Calu3 (cell line): ENCODE results near the gene LCN1. TPM values are rescaled to one million over a fixed set of nuclear protein-coding genes. Genes with fewer than 3 reads are reported as not detected.

Source experiments
- BruUV-seq: library from RNA; stranded (reverse); fragments of 400-500 nt; replicated peaks from 2 replicates; lab custom pipeline; 2021; lab: Mats Ljungman, UMichigan
- CTCF ChIA-PET: fragments of 300-600 bp; sonication (Branson Sonifier 250); formaldehyde crosslinking; loops from one replicate; lab custom pipeline; 2022; ENCODE audit warnings: antibody characterized with exemption; lab: Charles Lee
- DNase-seq: peaks from one replicate; pipeline ENCODE4 v3.0.0; 2022
- H3K27ac Mint-ChIP-seq: one replicate; pipeline ENCODE4 v1.8.0; 2022; ENCODE audit warnings: mixed read lengths; ENCODE audit not compliant: unreplicated experiment
- H3K27me3 Mint-ChIP-seq: one replicate; pipeline ENCODE4 v1.8.0; 2022; ENCODE audit warnings: mixed read lengths; ENCODE audit not compliant: unreplicated experiment
- H3K36me3 Mint-ChIP-seq: one replicate; pipeline ENCODE4 v1.8.0; 2022; ENCODE audit warnings: mild to moderate bottlenecking, moderate library complexity, mixed read lengths; ENCODE audit not compliant: insufficient read depth, unreplicated experiment
- H3K4me1 Mint-ChIP-seq: one replicate; pipeline ENCODE4 v1.8.0; 2022; ENCODE audit warnings: mild to moderate bottlenecking, low read depth, mixed read lengths; ENCODE audit not compliant: unreplicated experiment
- H3K4me3 Mint-ChIP-seq: one replicate; pipeline ENCODE4 v1.8.0; 2022; ENCODE audit warnings: mild to moderate bottlenecking, low read depth, moderate library complexity, mixed read lengths; ENCODE audit not compliant: unreplicated experiment
- H3K9me3 Mint-ChIP-seq: one replicate; pipeline ENCODE4 v1.8.0; 2022; ENCODE audit warnings: low read depth, mixed read lengths; ENCODE audit not compliant: unreplicated experiment
- CTCF ChIP-seq: fragments of 200-600 bp; IDR thresholded peaks from one replicate; pipeline ENCODE4 v1.8.0; 2022; ENCODE audit warnings: antibody characterized with exemption; ENCODE audit not compliant: unreplicated experiment
- intact Hi-C: fragments of 100-400 bp; cut with micrococcal nuclease; formaldehyde crosslinking; loops from one replicate; pipeline ENCODE4 v1.10.0; 2022; ENCODE audit not compliant: unreplicated experiment
- total RNA-seq: library from RNA; stranded (reverse); gene quantifications from 2 replicates; pipeline ENCODE4 v1.2.3, GENCODE V29; 2022

Gene LCN1
- total RNA-seq, 1 experiment from 2014 or later = not detected

- DNase-seq = peak; percentile 42
- Mint-ChIP-seq H3K4me1 (no peaks in the 10 kb centered on the region), H3K27me3 (no peaks in the 10 kb centered on the region), H3K36me3 (peaks cover 35% of the 10 kb centered on the region), H3K9me3 (no peaks in the 10 kb centered on the region), H3K4me3 (peak overlapping the region; percentile 64), H3K27ac (no peak overlapping the region)
- CTCF ChIA-PET = interaction anchor here (0.6 to 1.0 kb wide), 2 partner anchors 13 to 39 kb away, joined by 4 to 5 read pairs; no protein-coding TSS in a partner anchor
- no TSS peak for BruUV-seq
- TF ChIP-seq CTCF = no peak
- intact Hi-C loops = no loop called here
These were observed 40.9 kb upstream of the LCN1 start for GRCh38 chr9:135480071-135480939.

GRCh38 chr9:135480940-135481310, 40.3 kb upstream of the LCN1 start:
- H3K36me3 Mint-ChIP-seq = peaks cover 37% of the 10 kb centered on the region
- H3K4me3 Mint-ChIP-seq = peak overlapping the region; percentile 64
- no peaks in the 10 kb centered on the region for H3K27me3 Mint-ChIP-seq
- intact Hi-C loops = no loop called here
- no TSS peak for BruUV-seq
- CTCF ChIA-PET = interaction anchor here (0.6 to 1.0 kb wide), 2 partner anchors 13 to 40 kb away, joined by 4 to 5 read pairs; no protein-coding TSS in a partner anchor
- no peak for DNase-seq
- H3K27ac Mint-ChIP-seq = no peak overlapping the region
- TF ChIP-seq CTCF = no peak
- H3K4me1 Mint-ChIP-seq = no peaks in the 10 kb centered on the region
- H3K9me3 Mint-ChIP-seq = no peaks in the 10 kb centered on the region

- intact Hi-C loops = no loop called here
These were observed 39.1 kb upstream of the LCN1 start for GRCh38 chr9:135482015-135482754.

More at GRCh38 chr9:135482015-135482754, 39.1 kb upstream of the LCN1 start:
- Mint-ChIP-seq H3K27ac (no peak overlapping the region), H3K27me3 (no peaks in the 10 kb centered on the region), H3K4me3 (no peak overlapping the region), H3K4me1 (no peaks in the 10 kb centered on the region), H3K36me3 (peaks cover 37% of the 10 kb centered on the region), H3K9me3 (no peaks in the 10 kb centered on the region)
- no TSS peak for BruUV-seq
- CTCF ChIA-PET = no interaction called here
- no peak for DNase-seq
- no peak for TF ChIP-seq CTCF
